ENCODE data around the gene AATK.

Gene AATK

DNA sequence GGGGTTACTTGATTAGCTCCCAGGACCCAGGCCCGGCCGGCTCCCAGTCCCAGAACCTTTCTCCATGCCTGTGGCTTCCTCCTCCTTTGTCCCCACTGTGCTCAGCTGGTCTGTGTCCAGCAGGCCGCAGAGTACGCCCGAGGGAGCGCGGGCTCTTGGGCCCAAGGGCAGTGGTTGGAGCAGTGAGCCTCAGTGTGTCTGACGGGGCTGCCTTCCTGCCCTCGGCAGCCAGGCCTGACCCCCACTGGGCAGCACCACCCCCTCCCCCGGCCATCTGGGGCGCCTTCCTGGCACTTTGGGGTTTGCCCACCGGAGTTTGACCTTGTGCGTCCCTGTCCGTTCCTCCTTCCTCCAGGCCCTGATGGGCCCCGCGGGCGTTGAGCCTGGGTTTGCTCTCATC is 63.2 kb downstream of the AATK start:
- Histone ChIP-seq H3K27me3 (peaks cover 0 to 9% of the 10 kb centered on the region in 2 donors), H3K27ac (no peak overlapping the region), H3K9me3 (no peaks in the 10 kb centered on the region), H3K4me1 (peaks cover 0 to 11% (median 2%) of the 10 kb centered on the region in 4 donors), H3K4me3 (no peak overlapping the region), H3K36me3 (peaks cover 0 to 55% (median 20%) of the 10 kb centered on the region in 3 donors)
- no peak for DNase-seq
- TF ChIP-seq, protein P1, sequence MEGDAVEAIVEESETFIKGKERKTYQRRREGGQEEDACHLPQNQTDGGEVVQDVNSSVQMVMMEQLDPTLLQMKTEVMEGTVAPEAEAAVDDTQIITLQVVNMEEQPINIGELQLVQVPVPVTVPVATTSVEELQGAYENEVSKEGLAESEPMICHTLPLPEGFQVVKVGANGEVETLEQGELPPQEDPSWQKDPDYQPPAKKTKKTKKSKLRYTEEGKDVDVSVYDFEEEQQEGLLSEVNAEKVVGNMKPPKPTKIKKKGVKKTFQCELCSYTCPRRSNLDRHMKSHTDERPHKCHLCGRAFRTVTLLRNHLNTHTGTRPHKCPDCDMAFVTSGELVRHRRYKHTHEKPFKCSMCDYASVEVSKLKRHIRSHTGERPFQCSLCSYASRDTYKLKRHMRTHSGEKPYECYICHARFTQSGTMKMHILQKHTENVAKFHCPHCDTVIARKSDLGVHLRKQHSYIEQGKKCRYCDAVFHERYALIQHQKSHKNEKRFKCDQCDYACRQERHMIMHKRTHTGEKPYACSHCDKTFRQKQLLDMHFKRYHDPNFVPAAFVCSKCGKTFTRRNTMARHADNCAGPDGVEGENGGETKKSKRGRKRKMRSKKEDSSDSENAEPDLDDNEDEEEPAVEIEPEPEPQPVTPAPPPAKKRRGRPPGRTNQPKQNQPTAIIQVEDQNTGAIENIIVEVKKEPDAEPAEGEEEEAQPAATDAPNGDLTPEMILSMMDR (IDR thresholded peaks at IDR 0.05): no peak
- intact Hi-C loops (cut with DNase I; ENCODE audit: low total_unique reads): loop anchor here (5.0 to 10.0 kb wide), 2 partner anchors 81 to 678 kb away; no protein-coding TSS in a partner anchor

DNA sequence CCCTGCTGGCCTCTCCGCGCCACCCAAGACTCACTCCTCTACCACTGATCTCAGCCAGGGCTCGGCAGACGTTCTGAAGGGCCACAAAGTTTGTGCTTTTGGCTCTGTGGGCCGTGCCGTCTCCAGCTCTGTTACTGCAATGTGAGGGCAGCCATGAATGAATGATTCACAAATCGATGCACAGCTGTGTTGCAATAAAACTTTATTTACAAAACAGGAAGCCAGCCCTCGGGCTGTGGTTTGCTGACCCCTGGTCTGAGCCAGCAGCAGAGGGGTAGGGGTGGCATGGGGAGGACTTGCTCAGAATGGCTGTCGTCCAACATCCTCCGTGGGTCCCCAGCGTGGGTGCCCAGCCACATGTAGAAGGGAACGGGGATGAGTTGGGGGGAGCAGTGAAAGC is 63.7 kb downstream of the AATK start:
- H3K4me1 ChIP-seq: peaks cover 0 to 16% (median 7%) of the 10 kb centered on the region in 4 donors
- H3K36me3 ChIP-seq: peaks cover 0 to 54% (median 20%) of the 10 kb centered on the region in 3 donors
- H3K27me3 ChIP-seq: peaks cover 0 to 9% of the 10 kb centered on the region in 2 donors
- H3K4me3 ChIP-seq: no peak overlapping the region
- TF ChIP-seq, protein P1 (IDR thresholded peaks at IDR 0.05): no peak
- intact Hi-C loops (cut with DNase I; ENCODE audit: low total_unique reads): loop anchor here (5.0 to 10.0 kb wide), 2 partner anchors 80 to 678 kb away; no protein-coding TSS in a partner anchor
- no peaks in the 10 kb centered on the region for H3K9me3 ChIP-seq
- H3K27ac ChIP-seq: no peak overlapping the region
- DNase-seq: no peak

DNA sequence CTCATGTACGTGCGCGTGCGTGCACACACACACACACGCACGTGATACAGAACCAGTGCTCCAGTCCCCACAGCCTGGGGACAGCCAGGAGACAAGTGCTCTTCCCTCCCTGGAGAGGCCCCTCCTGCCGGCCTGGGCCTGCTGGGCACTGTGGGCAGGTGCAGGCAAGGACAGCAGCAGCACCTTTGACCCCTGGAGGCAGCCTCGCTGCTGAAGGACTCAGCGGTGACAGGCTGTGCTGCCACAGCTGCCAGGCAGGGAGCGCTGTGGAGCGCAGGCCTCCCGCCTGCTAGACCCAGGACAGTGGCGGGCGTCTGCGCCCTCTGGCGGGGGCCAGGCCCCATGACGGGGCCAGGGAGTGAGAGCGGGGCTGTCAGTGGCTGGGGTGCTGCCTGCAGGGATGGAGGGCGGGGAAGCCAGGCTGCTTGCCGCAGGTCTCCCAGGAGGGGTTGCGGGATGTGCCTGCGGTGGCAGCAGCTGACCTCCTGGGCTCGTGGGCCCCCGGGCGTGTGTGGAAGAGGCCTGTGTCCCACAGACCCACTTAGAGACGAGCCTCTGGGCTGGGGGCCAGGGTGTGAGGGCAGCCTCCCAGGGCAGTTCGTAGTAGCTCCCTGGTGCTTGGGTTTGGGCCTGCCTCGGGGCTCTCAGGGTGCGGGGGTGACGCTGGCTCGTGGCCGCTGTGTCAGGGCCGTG is 64.3 kb downstream of the AATK start:
- Histone ChIP-seq H3K4me3 (no peak overlapping the region), H3K9me3 (no peaks in the 10 kb centered on the region), H3K27me3 (peaks cover 0 to 9% of the 10 kb centered on the region in 2 donors), H3K4me1 (peaks cover 0 to 22% (median 13%) of the 10 kb centered on the region in 4 donors), H3K27ac (no peak overlapping the region), H3K36me3 (peaks cover 0 to 48% (median 18%) of the 10 kb centered on the region in 3 donors)
- intact Hi-C loops (cut with DNase I; ENCODE audit: low total_unique reads): loop anchor here (2.0 to 10.0 kb wide), 3 partner anchors 79 to 677 kb away; partner anchors contain the start of gene CHMP6
- TF ChIP-seq, protein P1 (IDR thresholded peaks at IDR 0.05): peak; percentile 100
- DNase-seq: peak; percentile 71 to 85

DNA sequence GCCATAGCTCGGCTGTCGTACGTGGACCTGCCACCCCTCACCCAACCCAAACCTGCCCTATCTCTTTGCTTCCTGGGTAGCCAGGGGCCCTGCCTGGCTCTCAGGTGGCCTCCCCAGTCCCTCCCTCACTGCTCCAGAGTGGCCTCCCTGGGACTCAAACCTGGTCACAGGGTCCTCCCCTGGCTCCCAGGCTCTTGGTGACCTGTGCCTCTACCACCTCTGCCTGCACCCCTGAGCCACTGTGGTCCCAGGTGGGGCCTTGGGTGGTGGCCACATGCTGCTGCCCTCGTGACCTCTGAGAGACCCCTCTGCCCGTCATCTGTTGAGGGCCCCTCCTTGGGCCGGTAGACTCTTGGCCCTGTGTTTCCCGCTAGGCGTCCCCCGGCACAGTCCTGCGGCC is 65.4 kb downstream of the AATK start:
- Histone ChIP-seq H3K9me3 (no peaks in the 10 kb centered on the region), H3K36me3 (peaks cover 0 to 37% (median 12%) of the 10 kb centered on the region in 3 donors), H3K27me3 (peaks cover 0 to 9% of the 10 kb centered on the region in 2 donors), H3K4me1 (peaks cover 0 to 30% (median 16%) of the 10 kb centered on the region in 4 donors), H3K27ac (no peak overlapping the region), H3K4me3 (no peak overlapping the region)
- intact Hi-C loops (cut with DNase I; ENCODE audit: low total_unique reads): loop anchor here (2.0 to 10.0 kb wide), 3 partner anchors 78 to 676 kb away; partner anchors contain the start of gene CHMP6
- no peak for DNase-seq
- TF ChIP-seq, protein P1 (IDR thresholded peaks at IDR 0.05): no peak

DNA sequence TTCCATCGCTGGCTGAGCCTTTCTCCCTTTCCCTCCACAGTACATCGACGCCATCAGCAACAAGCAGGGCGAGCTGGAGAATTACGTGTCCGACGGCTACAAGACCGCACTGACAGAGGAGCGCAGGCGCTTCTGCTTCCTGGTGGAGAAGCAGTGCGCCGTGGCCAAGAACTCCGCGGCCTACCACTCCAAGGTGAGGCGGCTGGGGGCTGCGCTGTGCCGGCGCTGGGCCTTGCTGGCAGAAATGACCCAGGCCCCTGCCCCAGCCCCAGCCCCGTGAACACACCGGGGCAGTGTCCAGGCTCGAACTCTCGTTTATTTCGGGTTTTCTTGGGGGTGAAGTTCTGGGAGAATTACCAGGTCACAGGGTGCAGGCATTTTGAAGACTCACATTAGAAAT is 66.1 kb downstream of the AATK start:
- TF ChIP-seq, protein P1 (IDR thresholded peaks at IDR 0.05): no peak
- H3K4me3 ChIP-seq: no peak overlapping the region
- H3K36me3 ChIP-seq: peaks cover 0 to 30% (median 12%) of the 10 kb centered on the region in 3 donors
- no peaks in the 10 kb centered on the region for H3K9me3 ChIP-seq
- H3K4me1 ChIP-seq: peaks cover 0 to 35% (median 24%) of the 10 kb centered on the region in 4 donors
- H3K27me3 ChIP-seq: peaks cover 0 to 9% of the 10 kb centered on the region in 2 donors
- intact Hi-C loops (cut with DNase I; ENCODE audit: low total_unique reads): loop anchor here (2.0 to 10.0 kb wide), 3 partner anchors 78 to 675 kb away; partner anchors contain the start of gene CHMP6
- no peak for DNase-seq
- H3K27ac ChIP-seq: no peak overlapping the region
